AG04449 (cell line): ENCODE results near the gene IL1B.

Experiments
- CTCF ChIA-PET: fragments of 350-600 bp; formaldehyde crosslinking; extraction: SDS; loops from one replicate; lab custom pipeline; 2021; ENCODE audit warnings: antibody characterized with exemption; lab: Yijun Ruan, JAX
- POLR2A ChIA-PET: fragments of 400-600, 350-600 bp; formaldehyde crosslinking; extraction: SDS; loops from one replicate; lab custom pipeline; 2020; ENCODE audit warnings: antibody characterized with exemption, inconsistent platforms; lab: Yijun Ruan, JAX
- DNase-seq: peaks from one replicate; pipeline ENCODE4 v3.0.0-alpha.2; 2010; ENCODE audit warnings: low read depth, low spot score
- H3K4me3 ChIP-seq: 2 replicates; pipeline ENCODE4 v1.5.1; 2011; ENCODE audit warnings: low read depth, mild to moderate bottlenecking, control low read depth, low read length
- TF ChIP-seq, protein P1 (sequence below): IDR thresholded peaks from one replicate; pipeline ENCODE4 v1.5.1; 2011; ENCODE audit warnings: mild to moderate bottlenecking, moderate library complexity, low read length, control low read depth, inconsistent platforms; ENCODE audit not compliant: insufficient read depth; ENCODE audit errors: missing control alignments

IL1B gene

GRCh38 chr2:112783187-112783714 is 53.3 kb downstream of the IL1B start:
- TF ChIP-seq, protein P1, sequence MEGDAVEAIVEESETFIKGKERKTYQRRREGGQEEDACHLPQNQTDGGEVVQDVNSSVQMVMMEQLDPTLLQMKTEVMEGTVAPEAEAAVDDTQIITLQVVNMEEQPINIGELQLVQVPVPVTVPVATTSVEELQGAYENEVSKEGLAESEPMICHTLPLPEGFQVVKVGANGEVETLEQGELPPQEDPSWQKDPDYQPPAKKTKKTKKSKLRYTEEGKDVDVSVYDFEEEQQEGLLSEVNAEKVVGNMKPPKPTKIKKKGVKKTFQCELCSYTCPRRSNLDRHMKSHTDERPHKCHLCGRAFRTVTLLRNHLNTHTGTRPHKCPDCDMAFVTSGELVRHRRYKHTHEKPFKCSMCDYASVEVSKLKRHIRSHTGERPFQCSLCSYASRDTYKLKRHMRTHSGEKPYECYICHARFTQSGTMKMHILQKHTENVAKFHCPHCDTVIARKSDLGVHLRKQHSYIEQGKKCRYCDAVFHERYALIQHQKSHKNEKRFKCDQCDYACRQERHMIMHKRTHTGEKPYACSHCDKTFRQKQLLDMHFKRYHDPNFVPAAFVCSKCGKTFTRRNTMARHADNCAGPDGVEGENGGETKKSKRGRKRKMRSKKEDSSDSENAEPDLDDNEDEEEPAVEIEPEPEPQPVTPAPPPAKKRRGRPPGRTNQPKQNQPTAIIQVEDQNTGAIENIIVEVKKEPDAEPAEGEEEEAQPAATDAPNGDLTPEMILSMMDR, result no peak
- ChIA-PET CTCF (interaction anchor here (1.5 kb wide), 1 partner anchor 159 kb away, joined by 8 read pairs; no protein-coding TSS in a partner anchor), POLR2A (interaction anchor here (1.1 kb wide), 1 partner anchor 15 kb away, joined by 3 read pairs; no protein-coding TSS in a partner anchor)
- H3K4me3 ChIP-seq, result no peak overlapping the region
- no peak for DNase-seq

DNA sequence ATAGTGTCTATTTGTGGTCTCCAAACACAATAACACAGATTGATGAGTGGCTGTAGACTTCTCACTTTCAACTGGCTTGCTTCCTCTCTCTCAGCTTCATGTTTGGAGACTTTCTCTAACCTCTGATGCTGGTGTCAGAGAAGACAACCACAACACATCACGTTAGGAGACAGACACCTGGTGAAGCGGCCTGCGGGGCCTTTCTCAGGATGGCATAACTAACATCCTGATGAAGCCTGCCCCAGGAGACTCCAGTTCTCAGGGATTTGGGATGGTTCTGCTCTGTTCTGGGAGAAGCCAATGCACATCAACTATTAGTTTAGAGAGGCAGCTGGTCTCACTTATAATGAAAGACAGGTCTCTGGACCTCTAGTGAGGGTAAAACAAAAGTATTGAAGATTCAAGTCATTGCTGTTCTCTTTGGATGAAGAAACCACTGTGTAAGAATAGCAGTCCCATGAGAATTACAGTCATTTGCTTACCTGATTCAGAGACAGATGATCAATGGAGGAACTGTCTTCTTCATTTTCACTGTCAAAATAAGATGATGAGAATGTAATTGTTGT is 54.3 kb downstream of the IL1B start:
- TF ChIP-seq, protein P1, result no peak
- H3K4me3 ChIP-seq, result no peak overlapping the region
- ChIA-PET POLR2A (interaction anchor here (1.1 kb wide), 1 partner anchor 14 kb away, joined by 3 read pairs; no protein-coding TSS in a partner anchor), CTCF (interaction anchor here (1.4 to 2.1 kb wide), 3 partner anchors 9 to 160 kb away, joined by 3 to 10 read pairs (median 8); no protein-coding TSS in a partner anchor)
- DNase-seq, result no peak
